Femur (tissue), 1 donor: ENCODE results near the gene ACBD6.
"Not testable (repeated sequence)": the region's sequence is repeated elsewhere in the genome, so short reads cannot be mapped to it uniquely, and the experiment has no call there.

Source experiments
- DNase-seq: peaks from one replicate; pipeline ENCODE4 v3.0.0-alpha.2; 2017

The ACBD6 gene

GRCh38 chr1:180412583-180412982 lies 89.8 kb downstream of the ACBD6 start:
- DNase-seq, result no peak

GRCh38 chr1:180408128-180408527 lies 94.2 kb downstream of the ACBD6 start:
- DNase-seq, result not testable (repeated sequence)

GRCh38 chr1:180407051-180407450 lies 95.3 kb downstream of the ACBD6 start:
- no peak for DNase-seq

GRCh38 chr1:180402551-180402950 lies 99.8 kb downstream of the ACBD6 start:
- no peak for DNase-seq

GRCh38 chr1:180402001-180402400 lies 100.4 kb downstream of the ACBD6 start:
- DNase-seq, result no peak

- DNase-seq, result no peak
Measured at GRCh38 chr1:180397175-180397574, 105.2 kb downstream of the ACBD6 start.

- DNase-seq, result no peak
Measured at GRCh38 chr1:180392427-180393145, 109.8 kb downstream of the ACBD6 start.

- no peak for DNase-seq
Measured at GRCh38 chr1:180392020-180392419, 110.4 kb downstream of the ACBD6 start.

GRCh38 chr1:180387413-180387812 lies 115.0 kb downstream of the ACBD6 start:
- DNase-seq, result no peak

GRCh38 chr1:180386745-180387367 lies 115.5 kb downstream of the ACBD6 start:
- DNase-seq, result no peak

GRCh38 chr1:180385144-180385543 lies 117.2 kb downstream of the ACBD6 start:
- no peak for DNase-seq

- DNase-seq, result no peak
Measured at GRCh38 chr1:180384286-180385005, 117.9 kb downstream of the ACBD6 start.

- DNase-seq, result no peak
Measured at GRCh38 chr1:180382326-180383115, 119.9 kb downstream of the ACBD6 start.

GRCh38 chr1:180381184-180381580 lies 121.2 kb downstream of the ACBD6 start:
- DNase-seq, result no peak

GRCh38 chr1:180380259-180381183 lies 121.9 kb downstream of the ACBD6 start:
- DNase-seq, result no peak

GRCh38 chr1:180376800-180377199 lies 125.6 kb downstream of the ACBD6 start:
- DNase-seq, result no peak

- DNase-seq, result no peak
Measured at GRCh38 chr1:180376253-180376652, 126.1 kb downstream of the ACBD6 start.

- DNase-seq, result no peak
Measured at GRCh38 chr1:180372728-180373127, 129.6 kb downstream of the ACBD6 start.

GRCh38 chr1:180370597-180370996 lies 131.8 kb downstream of the ACBD6 start:
- DNase-seq, result no peak

GRCh38 chr1:180370188-180370587 lies 132.2 kb downstream of the ACBD6 start:
- no peak for DNase-seq

GRCh38 chr1:180369061-180369460 lies 133.3 kb downstream of the ACBD6 start:
- DNase-seq, result no peak
